CMK (cell line): ENCODE results near the gene ATRN.

Experiments used
- DNase-seq: peaks from one replicate; pipeline ENCODE4 v3.0.0-alpha.2; 2010; ENCODE audit warnings: low read depth

The ATRN gene

DNA sequence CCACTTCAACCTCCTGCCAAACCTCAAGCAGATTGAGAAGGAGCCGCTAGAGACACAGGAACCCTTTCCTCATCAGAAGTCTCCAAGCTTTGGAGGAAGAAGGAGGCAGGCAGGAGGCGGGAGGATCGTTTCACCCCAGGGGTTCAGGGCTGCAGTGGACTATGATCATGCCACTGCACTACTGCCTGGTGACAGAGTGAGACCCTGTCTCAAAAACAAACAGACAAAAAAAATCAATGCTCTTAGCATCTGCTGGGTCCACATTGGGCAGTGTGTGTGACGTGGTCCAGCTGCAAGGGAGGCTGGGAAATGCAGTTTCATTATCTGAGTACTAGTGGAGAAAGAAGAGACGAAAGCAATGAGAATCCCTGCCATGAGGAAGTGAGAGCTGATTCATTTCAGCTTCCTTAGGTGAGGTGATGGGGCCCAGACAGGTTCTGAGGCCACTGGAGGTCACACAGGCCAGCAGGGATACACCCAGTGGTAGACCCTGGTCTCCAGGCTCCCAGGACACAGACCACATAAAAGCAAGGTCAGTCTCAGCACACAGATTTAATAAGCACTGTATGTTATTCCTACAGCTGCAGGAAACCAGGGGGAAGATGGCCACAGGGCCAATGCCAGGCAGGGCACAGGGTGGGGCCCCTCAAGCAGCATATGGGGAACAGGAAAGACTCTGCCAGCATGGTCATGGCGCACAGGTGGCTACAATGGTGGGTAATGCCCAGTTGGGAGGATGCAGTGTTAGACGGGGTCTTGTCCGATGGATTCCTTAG is 188.1 kb downstream of the ATRN start:
- no peak for DNase-seq

DNA sequence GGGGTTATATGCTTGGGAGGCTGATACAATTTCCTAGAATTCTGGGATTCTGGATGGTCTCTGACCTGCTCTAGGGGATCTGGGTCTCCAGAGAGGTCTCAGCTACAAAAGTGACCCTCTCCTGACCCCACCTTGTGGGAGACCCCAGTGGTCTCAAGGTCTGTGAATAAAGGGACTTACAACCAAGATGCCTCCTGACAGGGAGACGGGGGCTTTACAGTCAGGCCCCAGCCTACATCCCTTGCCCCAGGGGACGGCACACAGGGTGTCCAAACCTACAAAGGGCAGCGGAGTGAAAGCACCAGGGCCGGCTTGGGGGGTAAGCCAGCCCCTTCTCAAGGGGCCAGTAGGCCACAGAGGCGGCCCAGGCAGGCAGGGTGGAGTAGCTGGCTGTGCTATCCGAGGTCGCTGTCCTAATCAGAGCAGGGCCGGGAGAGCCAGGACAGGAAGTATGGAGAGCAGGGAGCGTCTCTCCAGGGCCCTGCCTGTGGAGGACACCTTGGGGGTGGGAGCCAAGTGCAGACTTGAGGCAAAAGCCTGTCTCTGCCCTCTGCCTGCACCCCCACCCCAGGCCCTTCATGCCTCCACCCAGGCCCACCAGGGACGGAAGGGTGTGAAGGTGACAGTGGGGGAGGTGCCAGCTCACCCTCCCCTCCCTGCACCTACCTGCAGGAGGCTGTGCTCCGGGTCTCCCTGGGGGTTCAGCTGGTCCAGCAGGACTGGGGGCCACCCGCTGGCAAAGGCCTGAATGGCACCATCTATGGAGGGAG is 188.9 kb downstream of the ATRN start:
- DNase-seq: no peak

DNA sequence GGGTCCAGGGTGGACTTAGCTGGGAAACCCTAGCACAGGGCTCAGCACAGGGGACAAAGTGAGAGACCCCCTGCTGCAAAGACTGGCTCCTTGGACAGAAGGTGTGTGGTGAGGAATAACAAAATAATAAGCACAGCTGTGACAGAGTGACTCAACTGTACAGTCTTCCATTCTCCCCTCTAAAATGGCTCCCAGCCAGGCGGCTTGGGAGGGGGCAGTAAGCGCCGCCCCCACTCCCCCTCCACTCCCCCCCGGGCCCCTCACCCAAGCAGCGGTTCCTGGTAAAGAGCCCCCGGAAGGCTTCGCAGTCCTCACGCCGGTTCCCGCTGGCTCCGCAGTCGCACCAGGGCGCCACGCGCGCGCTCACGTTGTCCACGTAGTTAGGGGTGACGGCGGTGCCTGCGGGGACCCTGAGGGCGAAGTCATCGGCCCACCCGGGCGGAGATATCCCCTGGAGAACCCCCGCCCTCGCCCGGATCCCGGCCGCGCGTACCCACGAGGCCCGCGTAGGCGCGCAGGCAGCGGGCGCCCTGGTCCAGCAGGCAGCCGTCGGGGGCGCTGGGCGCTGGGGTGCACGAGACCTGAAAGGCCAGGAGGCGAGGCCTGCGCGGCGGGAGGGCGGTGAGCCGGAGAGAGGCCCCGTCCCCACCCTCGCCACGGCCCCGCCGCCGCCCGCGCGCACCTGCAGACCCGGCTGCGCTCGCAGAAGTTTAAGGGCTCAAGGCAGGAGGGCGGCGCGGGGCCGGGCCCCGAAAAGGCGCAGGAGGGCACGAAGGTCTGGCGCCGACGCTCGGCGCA is 189.6 kb downstream of the ATRN start:
- DNase-seq: no peak

DNA sequence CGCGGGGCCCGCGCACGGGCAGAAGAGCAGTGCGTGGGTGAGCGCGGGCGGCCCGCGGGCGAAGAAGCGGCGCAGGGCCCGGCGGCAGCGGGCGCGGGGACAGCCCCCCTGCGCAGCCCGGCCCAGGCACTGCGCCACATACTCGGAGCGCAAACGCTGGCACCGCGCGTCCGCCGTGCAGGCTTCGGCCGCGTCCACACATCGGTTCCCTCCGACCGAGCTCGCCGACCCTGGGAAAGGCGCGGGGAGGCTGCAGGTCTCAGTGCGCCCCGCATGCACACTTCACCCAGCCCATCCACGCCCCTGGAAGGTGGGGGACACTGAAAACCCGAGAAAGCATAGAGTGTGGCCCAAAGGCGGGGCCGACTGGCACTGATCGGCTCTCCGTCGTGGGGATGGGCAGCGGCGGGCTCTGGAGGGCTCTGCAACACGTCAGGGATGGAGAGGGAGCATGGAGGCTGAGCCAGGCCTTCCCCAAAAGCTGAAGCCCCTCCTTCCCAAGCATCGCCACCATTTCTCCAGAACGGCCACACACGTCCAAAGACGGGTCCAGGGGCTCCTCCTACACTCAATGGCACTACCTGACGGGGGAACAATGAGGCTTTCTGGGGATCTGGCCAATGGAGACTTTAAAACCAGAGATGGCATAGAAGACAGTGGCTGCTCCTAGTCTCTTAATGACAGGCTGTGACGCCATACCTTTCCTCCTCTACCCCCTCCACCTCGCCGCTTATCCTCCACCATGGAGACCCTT is 190.4 kb downstream of the ATRN start:
- DNase-seq: no peak

DNA sequence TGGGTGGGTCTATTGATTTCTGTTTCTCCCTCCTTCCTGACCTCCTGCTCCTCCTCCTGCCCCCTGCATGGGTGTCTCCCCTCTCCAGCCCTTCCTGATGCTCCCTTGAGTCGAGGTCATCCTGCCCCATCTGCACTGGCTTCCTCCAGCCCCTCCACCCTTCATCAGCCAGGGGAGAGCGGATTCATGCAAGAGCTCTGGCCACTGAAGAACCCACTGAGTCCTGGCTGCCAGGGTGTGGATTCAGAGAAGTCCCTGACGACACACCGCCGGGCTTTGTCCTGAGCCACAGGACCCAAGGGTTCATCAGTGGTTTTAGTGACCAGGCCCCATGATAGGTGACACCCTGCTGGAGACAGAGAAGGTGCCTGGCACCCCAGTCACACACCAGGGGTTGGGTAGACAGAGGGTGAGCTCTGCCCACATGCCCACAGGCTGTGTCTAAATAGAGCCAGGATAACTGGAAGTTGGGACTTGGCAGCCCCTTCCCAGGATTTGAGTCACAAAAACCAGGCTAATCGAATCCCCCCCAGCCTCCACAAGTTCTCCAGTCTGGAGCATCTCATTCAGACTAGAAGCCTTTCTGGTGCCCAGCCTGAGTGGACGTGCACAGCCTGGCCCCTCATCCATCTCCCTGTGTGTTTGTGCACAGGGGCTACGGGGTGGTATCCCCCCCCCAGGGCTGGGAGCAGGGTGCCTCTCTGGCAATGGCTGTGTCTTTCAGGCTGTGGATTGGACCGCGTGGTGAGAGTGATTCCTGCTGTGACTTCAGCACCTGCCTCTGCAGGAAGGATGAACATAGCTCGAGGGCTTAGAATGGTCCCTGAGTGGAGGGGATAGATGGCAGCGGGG is 191.2 kb downstream of the ATRN start:
- DNase-seq: no peak

DNA sequence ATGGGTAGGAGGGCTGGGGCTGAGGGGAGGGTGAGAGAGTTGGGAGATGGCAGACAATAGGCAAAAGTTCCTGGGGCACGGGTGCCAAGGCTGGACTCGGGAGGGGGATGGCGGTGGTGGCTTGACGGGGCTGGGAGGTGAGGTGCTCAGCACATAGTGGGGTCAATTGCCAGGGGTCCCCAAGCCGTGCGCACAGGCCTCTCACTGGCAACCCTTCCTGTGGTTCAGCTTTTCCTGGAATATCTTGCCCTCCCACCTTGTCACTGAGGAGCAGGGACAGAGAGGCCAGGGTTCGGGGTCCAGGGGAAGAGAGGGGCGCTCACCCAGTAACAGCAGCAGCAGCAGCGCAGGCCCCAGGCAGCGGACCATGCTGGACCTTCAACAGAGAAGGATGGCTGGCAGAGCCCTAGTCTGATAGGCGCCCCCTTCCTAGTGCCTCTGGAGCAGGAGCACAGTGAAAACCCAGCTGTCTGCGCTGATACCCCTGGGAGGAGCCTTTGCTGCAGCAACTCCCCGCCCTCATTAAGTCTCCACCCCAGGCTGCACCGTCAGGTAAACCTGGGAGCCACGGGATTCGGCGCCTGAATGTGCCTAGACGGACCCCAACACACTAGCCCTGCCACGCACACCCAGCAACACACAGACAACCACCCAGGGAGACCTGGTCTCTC is 192.3 kb downstream of the ATRN start, which contains the start of gene GFRA4:
GFRA4 (minus strand) TSS at position 369 of the 671 bp plus-strand sequence; CDS start at position 369, 0 bp downstream.
- DNase-seq: no peak

DNA sequence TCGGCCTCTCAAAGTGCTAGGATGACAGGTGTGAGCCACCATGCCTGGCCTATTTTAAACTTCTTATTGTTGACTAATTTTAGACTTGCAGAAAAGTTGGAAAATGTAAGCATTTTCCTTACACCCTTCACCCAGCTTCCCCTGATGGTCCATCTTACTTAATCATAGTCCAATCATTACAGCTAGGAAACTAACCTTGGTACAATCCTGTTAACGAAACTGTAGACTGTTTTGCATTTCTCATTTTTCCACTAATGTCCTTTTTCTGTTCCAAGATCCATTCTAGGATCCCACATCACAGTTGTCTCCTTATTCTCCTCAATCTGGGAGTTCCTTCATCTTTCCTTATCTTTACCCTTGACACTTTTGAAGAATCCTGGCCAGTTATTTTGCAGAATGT is 193.0 kb downstream of the ATRN start:
- no peak for DNase-seq

DNA sequence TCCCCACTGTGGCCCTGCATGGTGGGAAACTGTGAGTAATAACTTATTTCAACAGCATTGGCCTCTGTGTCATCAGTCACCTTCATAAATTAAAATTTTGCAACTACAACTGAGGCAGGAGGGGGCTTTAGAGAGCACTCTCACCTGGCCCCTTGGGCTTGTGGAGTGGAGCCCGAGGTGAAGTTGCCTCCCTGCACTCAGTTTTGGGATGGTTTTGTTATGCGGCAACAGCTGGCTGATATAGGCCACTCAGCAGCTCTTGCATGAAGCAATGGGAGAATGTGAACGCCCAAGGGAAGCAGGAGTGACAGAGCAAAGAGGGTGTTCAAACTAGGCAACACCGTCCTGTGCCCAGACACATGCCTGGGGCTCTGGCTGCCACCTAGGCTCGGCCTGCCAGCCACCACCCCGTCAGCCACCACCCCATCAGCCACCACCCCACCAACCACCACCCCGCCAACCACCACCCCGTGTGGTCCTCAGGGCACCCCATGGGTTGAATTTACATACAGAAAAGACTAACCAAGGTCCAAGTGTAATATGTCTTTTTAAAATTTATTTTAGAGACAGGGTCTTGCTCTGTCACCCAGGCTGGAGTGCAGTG is 196.7 kb downstream of the ATRN start:
- DNase-seq: no peak

DNA sequence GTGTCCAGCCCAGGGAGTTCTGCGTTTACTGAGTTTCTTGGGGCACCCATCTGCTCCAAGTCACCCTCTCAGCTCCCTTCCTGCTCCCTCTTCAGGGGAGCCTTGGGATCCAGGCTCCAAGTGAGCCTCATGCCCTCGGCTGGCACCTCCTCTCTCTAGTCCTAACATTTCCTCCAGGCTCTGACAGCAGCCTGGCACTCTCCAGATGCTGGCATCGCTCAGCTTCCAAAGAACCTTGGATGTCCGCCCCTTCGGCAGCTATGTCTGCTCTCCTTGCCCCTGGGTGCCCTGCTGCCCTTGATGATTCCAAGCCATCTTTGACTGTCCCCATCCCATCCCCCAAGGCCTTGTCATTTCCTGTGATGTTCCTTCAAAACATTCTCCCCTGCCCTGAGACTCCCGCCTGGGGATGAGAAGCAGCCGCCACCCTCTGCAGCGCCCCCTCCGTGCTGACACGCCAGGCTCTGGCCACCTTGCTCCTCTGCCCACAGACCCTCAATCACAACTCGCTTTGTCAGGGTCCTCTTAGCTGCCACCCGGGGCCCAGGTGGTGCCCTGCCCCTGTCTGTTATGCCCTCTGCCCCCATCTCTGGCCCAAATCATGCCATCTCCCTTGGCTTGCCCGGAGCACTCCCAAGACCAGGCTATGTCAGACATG is 199.0 kb downstream of the ATRN start:
- DNase-seq: no peak

DNA sequence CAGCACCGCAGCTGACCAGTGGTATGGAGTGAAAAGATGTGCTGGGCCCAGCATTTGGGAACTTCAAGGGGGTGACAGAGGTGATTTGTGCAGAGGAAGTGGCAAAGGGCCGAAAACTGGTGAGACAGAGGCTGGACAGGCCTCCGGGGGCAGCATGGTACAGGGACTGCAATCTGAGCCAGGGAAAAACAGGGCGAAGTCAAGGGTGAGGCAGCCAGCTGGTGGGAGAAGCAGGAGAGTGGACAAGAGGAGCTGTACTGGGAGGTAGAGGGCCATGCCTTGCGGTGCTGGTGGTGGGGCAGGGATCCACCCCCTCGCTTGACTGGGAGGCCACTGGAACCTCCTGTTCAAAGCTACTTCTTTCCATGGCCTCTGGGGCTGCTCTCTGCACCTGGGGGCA is 199.7 kb downstream of the ATRN start:
- DNase-seq: no peak

DNA sequence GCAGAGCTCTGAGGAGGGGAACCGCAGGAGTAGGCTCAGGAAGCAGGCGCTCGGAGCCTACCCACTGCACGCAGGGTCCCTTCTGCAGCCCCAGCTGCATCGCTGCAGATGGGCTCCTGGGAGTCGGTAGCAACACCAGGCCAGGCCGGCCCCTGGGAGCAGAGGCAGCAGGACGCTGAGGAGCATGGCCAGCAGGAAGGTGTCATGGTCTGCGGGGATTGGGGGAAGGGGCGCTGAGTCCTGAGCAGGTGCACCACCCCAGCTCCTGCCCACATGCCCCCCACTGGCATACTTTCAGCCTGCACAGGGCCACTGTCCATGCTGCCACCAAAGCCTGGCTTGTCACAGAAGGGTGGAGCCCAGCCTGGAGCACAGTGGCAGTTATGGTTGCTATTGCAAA is 200.1 kb downstream of the ATRN start:
- DNase-seq: no peak

DNA sequence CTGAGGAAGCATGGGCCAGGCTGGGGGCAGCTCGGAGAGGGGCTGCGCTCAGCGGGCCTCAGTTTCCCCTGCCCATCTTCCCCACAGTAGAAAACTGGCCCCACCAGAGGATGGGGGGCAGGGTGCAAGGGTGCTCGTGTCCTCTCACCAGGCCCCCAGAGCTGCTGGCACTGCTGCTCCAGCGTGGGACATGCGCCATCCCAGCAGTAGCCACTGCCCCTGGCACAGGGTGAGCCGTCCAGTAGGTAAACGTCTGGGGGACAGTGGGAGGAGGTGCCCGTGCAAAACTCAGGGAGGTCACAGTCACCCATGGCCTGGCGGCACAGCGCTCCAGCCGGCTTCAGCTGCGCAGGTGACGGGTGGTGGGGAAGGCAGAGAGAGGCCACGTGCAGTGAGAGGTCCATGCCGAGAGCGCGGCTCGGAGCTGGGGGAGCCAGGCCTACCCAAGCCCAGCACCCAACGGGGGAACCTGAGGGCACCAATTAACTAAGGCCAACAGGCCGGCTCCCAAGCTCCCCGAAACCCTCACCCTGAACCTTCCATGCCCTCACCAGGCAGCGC is 201.2 kb downstream of the ATRN start:
- DNase-seq: no peak

DNA sequence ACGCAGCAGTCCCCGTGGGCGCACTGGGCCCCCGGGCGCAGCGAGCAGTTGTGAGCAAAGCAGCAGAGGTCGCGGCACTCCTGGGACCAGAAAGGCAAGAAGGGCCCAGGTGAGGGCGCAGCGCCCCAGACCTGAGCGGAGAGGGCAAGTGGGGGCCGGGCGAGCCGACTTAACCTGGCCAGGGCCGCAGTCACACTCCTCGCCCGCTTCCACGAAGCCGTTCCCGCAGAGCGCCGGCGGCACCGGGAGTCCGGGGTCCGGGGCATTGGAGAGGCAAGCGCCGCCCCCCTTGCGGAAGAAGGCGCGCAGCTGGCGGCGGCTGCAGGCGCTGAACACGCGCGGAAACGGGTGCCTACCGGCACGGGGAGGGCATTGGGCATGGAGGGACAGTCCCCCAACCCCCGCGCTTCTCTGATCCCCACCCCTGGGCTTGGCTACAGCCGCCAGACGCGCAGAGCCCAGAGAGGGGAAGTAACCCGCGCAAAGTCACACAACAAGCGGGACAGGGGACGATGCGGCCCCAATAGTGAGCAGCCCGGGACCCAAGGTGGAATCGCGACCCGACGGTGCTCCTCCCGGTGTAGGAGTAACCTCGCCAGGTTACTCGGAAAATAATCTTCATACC is 201.8 kb downstream of the ATRN start:
- no peak for DNase-seq

DNA sequence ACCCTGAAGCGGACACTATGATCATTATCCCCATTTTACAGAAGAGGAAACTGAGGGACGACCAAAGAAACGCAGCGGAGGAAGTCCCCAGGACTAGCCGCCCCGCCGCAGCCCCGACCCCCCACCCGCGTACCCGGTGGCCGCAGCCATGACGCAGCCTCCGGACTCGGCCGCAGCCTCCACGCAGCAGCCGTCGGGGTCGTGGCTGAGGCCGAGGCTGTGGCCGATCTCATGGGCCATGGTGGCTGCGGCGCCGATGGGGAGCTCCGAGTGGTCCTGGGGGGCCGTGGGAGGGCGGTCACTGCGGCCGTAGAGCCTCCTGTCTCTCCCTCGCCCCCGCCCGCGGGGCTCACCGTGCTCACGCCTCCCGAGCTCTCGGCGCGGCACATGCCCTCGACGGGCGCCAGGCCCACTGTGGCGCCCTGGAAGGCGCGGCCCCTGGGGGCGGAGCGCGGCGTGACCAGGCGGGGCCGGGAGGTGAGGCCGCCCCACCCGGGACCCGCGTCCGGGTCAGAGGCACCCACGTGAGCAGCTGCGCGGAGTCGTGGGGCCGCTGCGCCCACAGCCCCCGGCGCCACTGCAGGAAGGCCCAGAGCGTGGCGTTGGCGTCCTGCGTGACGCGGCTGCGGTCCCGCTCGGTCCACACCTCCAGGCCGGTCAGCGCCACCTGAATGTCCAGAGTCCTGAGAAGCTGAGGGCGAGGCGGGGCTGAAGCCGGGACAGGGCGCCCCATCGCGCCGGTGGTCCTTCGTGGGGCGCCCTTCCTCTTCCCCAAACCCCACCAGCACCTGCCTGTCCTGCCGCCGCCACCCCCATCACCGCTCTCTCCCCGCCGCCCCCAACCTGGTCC is 202.6 kb downstream of the ATRN start:
- no peak for DNase-seq

DNA sequence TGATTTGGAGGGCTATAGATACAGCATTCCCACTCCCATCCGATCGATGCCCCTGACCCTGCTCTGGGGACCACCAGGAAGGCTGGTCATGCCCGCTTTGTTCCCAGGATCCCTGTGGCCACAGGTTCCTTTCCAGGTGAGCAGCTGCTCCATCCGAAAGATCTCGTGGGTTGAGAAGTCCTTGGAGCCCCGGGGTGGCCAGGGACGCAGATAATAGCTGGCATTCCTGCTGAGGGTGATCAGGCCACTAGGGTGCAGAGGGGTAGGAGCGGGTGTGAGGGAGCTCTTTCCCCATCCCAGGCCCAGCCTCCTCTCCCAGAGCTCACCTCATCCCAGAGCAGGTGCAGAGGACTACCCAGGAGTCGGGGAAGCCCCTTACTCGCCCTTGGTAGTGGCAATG is 203.6 kb downstream of the ATRN start:
- no peak for DNase-seq

DNA sequence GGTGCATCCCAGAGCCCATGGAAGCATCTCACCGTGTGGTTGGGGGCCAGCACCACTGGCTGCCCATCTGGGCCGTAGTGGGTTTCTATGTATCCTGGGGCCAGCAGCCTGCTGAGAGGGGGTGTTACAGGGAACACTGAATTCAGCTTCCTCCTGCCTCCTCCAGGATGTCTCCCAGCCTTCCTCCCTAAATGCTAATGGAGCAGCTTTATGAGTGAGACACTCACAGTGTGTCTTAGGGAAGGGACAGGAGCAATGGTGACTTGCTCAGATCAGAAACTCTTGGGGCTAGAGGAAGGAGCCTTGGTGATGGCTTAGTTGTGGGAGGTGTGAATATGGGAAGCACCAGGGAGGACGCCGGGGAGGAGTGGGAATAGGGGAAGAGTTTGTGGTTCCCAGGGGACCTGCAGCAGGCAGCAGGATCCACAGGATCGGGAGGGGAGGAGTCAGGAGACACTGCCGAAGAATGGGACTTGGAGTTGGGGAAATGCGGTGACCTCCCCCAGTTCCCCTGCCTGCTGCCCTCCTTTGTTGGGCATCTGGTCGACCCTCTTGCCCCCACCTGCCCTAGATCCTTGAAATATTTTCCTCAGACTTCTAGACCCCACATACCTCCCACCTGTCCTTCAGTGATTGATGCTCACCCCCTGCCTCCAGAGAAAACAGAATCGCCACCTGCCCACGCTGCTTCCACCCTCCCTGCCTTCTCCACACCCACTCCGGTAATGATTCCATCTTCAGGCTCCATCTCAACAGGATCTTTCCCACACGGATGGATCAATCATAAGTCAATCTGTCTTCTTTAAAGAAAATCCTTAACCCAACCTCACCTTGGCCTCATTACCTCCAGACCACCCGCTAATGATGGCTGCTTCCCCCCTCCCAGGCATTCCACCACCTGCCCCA is 204.4 kb downstream of the ATRN start:
- no peak for DNase-seq

DNA sequence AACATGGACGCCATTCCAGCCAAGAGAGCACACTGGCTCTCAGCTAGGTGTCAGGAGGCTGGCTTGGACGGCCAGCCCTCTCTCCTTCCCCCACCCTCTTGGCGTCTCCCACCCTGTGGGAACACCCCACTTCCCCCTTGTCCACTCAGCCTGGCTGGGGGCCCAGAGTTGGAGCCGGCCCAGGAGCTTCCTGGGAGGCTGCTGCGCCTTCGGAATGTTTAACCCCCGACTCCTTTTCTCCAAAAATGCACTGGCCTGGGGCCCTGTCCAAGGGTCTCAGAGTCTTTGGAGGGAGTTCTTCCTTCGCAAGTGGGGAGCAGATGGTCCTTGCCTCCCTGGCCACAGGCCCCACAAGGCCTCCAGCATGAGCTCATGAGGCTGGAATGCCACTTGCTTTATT is 206.9 kb downstream of the ATRN start:
- no peak for DNase-seq
